ENCODE data around the gene ADAM19. TPM values are rescaled to one million over a fixed set of nuclear protein-coding genes. Genes with fewer than 3 reads are reported as not detected.

Gene ADAM19
- 16.6 TPM for total RNA-seq

GRCh38 chr5:157575381-157576020, at the start of gene ADAM19:
Gene ADAM19, minus strand, starts transcription at chr5:157575775. Its CDS starts 79 bp downstream, at chr5:157575696.

DNA sequence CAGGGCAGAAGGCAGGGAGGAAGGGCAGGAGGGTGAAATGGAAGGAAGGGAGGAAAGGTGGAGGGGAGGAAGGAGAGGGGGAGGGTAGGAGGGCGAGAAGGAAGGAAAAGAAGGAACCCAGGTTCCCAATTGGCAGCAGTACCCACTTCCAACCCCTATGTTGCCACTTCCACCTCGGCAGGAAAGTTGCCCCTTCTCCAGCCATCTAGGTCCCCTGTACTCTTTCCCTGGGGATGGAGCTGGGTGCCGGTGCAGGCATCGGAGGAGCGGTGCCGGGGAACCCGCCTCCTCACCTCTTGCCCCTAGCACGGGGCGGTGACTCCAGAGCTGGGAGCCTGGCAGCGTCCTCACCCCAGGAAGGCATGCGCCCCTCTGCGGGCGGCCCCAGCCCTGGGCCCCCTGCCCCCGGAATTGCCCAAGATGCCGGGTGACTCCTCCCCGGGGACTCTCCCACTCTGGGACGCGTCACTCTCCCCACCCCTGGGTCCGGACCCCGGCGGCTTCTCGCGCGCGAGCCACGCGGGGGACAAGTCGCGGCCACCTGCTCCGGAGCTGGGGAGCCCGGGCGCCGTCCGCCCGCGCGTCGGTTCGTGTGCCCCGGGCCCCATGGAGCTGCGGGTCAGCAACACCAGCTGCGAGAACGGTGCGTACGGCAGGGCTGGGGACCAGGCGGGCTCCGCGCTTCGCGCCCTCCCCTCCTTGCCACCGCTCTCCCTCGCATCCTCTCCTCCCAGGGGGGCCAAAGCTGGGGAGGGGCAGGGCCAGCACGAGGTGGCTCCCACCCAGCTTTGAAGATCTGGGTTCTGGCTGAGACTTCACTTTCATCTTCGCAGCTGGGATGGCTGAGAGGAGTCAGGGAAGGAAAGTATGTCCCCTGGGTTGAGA, 115.6 kb downstream of the ADAM19 start, which contains the start of gene NIPAL4:
Gene NIPAL4 (plus strand): TSS at position 499 of the 885 bp plus-strand sequence. CDS start 108 bp downstream, at position 607.

Small RNA genes lying within 50 kb of the gene (small RNA-seq; reads per million reads assigned to genes)
- gene RNU6-390P (ENCODE audit: low replicate concordance) = not detected

Other genes starting within 250 kb of the ADAM19 start
- gene NIPAL4, start 115.6 kb downstream of the ADAM19 start, total RNA-seq = not detected
- gene SOX30, start 76.7 kb upstream of the ADAM19 start, total RNA-seq = not detected
- not detected for gene C5orf52, start 95.8 kb upstream of the ADAM19 start, total RNA-seq
- 15.7 TPM for gene THG1L, start 155.6 kb upstream of the ADAM19 start, total RNA-seq
- 72.3 TPM for gene LSM11, start 167.9 kb upstream of the ADAM19 start, total RNA-seq

Data from parietal lobe (tissue), 2 donors.